Liver (tissue), 9 donors: ENCODE data around the gene RADIL. TPM values are rescaled to one million over a fixed set of nuclear protein-coding genes. Genes with fewer than 3 reads are reported as not detected.

Experiments used
- DNase-seq: peaks from one replicate; pipeline ENCODE4 v3.0.0-alpha.2; 2017; ENCODE audit warnings: low spot score
- H3K27ac ChIP-seq, 2 donors: one replicate each; pipeline ENCODE4 v1.7.0; 2013; ENCODE audit warnings: inconsistent platforms in 2 of 2, low read length in 2 of 2, control low read depth in 1 of 2, low read depth in 1 of 2, mild to moderate bottlenecking in 1 of 2
- H3K27me3 ChIP-seq, 4 donors: one replicate each; pipeline versions ENCODE4 v1.6.1 to v1.7.0; 2013; ENCODE audit warnings: low read length in 3 of 4, inconsistent platforms in 1 of 4, mild to moderate bottlenecking in 1 of 4, moderate library complexity in 1 of 4; ENCODE audit not compliant: control insufficient read depth in 4 of 4, insufficient read depth in 4 of 4
- H3K36me3 ChIP-seq, 4 donors: one replicate each; pipeline versions ENCODE4 v1.6.1 to v1.7.0; 2013; ENCODE audit warnings: low read length in 3 of 4, mild to moderate bottlenecking in 3 of 4, low read depth in 1 of 4, moderate library complexity in 1 of 4; ENCODE audit not compliant: control insufficient read depth in 4 of 4, insufficient read depth in 3 of 4
- H3K4me1 ChIP-seq, 4 donors: one replicate each; pipeline versions ENCODE4 v1.6.1 to v1.7.0; 2013; ENCODE audit warnings: low read length in 3 of 4, mild to moderate bottlenecking in 3 of 4, moderate library complexity in 1 of 4; ENCODE audit not compliant: control insufficient read depth in 4 of 4, insufficient read depth in 4 of 4
- H3K4me3 ChIP-seq, 3 donors: one replicate each; pipeline versions ENCODE4 v1.6.1 to v1.7.0; 2013; ENCODE audit warnings: low read length in 3 of 3, control low read depth in 1 of 3, low read depth in 1 of 3, mild to moderate bottlenecking in 1 of 3
- H3K9ac ChIP-seq, 2 donors: one replicate each; pipeline ENCODE4 v1.7.0; 2013; ENCODE audit warnings: low read length in 2 of 2, mild to moderate bottlenecking in 2 of 2, moderate library complexity in 2 of 2, control low read depth in 1 of 2, low read depth in 1 of 2
- H3K9me3 ChIP-seq, 4 donors: one replicate each; pipeline versions ENCODE4 v1.6.1 to v1.7.0; 2013; ENCODE audit warnings: low read length in 3 of 4; ENCODE audit not compliant: control insufficient read depth in 4 of 4
- ATF3 ChIP-seq: IDR thresholded peaks from 2 replicates; pipeline ENCODE4 v1.6.1; 2016; ENCODE audit warnings: antibody characterized with exemption
- CTCF ChIP-seq: fragments of 150-350 bp; IDR thresholded peaks from 2 replicates; pipeline ENCODE4 v1.5.1; 2017; ENCODE audit warnings: improper control_type of control experiment, low read depth, low read length; ENCODE audit not compliant: missing input control
- EGR1 ChIP-seq, 2 donors: IDR thresholded peaks; 2 replicates each; pipeline ENCODE4 v1.6.1; 2016 to 2018; ENCODE audit warnings: antibody characterized with exemption in 2 of 2, low read depth in 2 of 2
- FOXA1 ChIP-seq: IDR thresholded peaks from 2 replicates; pipeline ENCODE4 v1.6.1; 2016; ENCODE audit warnings: antibody characterized with exemption
- FOXA2 ChIP-seq: IDR thresholded peaks from 2 replicates; pipeline ENCODE4 v1.6.1; 2016; ENCODE audit warnings: antibody characterized with exemption
- GABPA ChIP-seq, 2 donors: IDR thresholded peaks in 1 of 2; conservative IDR thresholded peaks in 1 of 2; 2 replicates each; pipeline ENCODE4 v1.6.1; 2016; ENCODE audit warnings: antibody characterized with exemption in 2 of 2, mild to moderate bottlenecking in 1 of 2, moderate library complexity in 1 of 2
- HNF4A ChIP-seq, 2 donors: conservative IDR thresholded peaks; 2 replicates each; pipeline ENCODE4 v1.6.1; 2016; ENCODE audit warnings: antibody characterized with exemption in 2 of 2, mild to moderate bottlenecking in 2 of 2
- HNF4G ChIP-seq: IDR thresholded peaks from 2 replicates; pipeline ENCODE4 v1.6.1; 2016; ENCODE audit warnings: antibody characterized with exemption
- JUND ChIP-seq, 2 donors: IDR thresholded peaks; 2 replicates each; pipeline ENCODE4 v1.6.1; 2016; ENCODE audit warnings: antibody characterized with exemption in 2 of 2
- MAX ChIP-seq: IDR thresholded peaks from 2 replicates; pipeline ENCODE4 v1.6.1; 2016; ENCODE audit warnings: antibody characterized with exemption
- NR2F2 ChIP-seq: IDR thresholded peaks from 2 replicates; pipeline ENCODE4 v1.6.1; 2016; ENCODE audit warnings: antibody characterized with exemption
- RAD21 ChIP-seq, 2 donors: IDR thresholded peaks; 2 replicates each; pipeline ENCODE4 v1.6.1; 2016; ENCODE audit warnings: antibody characterized with exemption in 2 of 2, mild to moderate bottlenecking in 2 of 2
- REST ChIP-seq: IDR thresholded peaks from 2 replicates; pipeline ENCODE4 v1.6.1; 2016; ENCODE audit warnings: antibody characterized with exemption, mild to moderate bottlenecking
- RXRA ChIP-seq, 2 donors: IDR thresholded peaks; 2 replicates each; pipeline ENCODE4 v1.6.1; 2017 to 2018; ENCODE audit warnings: antibody characterized with exemption in 2 of 2, mild to moderate bottlenecking in 1 of 2
- SP1 ChIP-seq: IDR thresholded peaks from 2 replicates; pipeline ENCODE4 v1.6.1; 2018; ENCODE audit warnings: antibody characterized with exemption, mild to moderate bottlenecking
- TAF1 ChIP-seq: conservative IDR thresholded peaks from 2 replicates; pipeline ENCODE4 v1.6.1; 2016; ENCODE audit warnings: antibody characterized with exemption, mild to moderate bottlenecking
- YY1 ChIP-seq: IDR thresholded peaks from 2 replicates; pipeline ENCODE4 v1.6.1; 2016; ENCODE audit warnings: antibody characterized with exemption, mild to moderate bottlenecking
- ZBTB33 ChIP-seq: IDR thresholded peaks from 2 replicates; pipeline ENCODE4 v1.6.1; 2016; ENCODE audit warnings: antibody characterized with exemption
- WGBS: extraction: QIAGEN DNeasy Blood & Tissue Kit; methylation state at CpG from one replicate; pipeline ENCODE4 v1.1.7; 2013; 5-methylcytosine and 5-hydroxymethylcytosine counted together
- polyA plus RNA-seq, 2 donors: library from polyadenylated mRNA; stranded (reverse) in 1 of 2; unstranded in 1 of 2; fragments of 200-250 nt in 1 of 2; fragments of >200 nt in 1 of 2; fragmentation: Nextera tagmentation in 1 of 2; extraction: Ambion mirVana in 1 of 2; gene quantifications; one replicate each; pipeline versions ENCODE4 v1.2.1 to v1.2.3, GENCODE V29; 2013 to 2015
- total RNA-seq, 2 donors: library from RNA; depleted of rRNA; stranded (reverse); fragments of >200 nt; gene quantifications; one replicate each; pipeline ENCODE4 v1.2.3, GENCODE V29; 2014
- donor health status: healthy.
- donor health status: healthy.
- donor health status: healthy.
- donor health status: healthy.
- donor health status: healthy.

Gene RADIL
- total and polyA plus RNA-seq, 4 donors: 0.14 to 0.25 (median 0.21) TPM; not detected in 1

- TF ChIP-seq ATF3: no peak
- no peak for TF ChIP-seq ZBTB33
- no peak for TF ChIP-seq EGR1 (IDR thresholded peaks at IDR 0.05; ENCODE audit: low read depth in 2 of 2)
- TF ChIP-seq RXRA (IDR thresholded peaks at IDR 0.05): no peak
- no peak for TF ChIP-seq GABPA (IDR thresholded peaks at IDR 0.05 in 1 of 2, conservative IDR thresholded peaks at IDR 0.05 in 1 of 2)
Measured at GRCh38 chr7:4838626-4839334, 44.7 kb downstream of the RADIL start (continued).

GRCh38 chr7:4837803-4838625, 45.5 kb downstream of the RADIL start:
- WGBS: 71% methylated on average over 30 of the region's 30 CpGs
- no peak for DNase-seq
- no peak overlapping the region for H3K27ac ChIP-seq
- H3K4me1 ChIP-seq: no peaks in the 10 kb centered on the region
- H3K27me3 ChIP-seq: no peaks in the 10 kb centered on the region
- TF ChIP-seq REST (no peak), YY1 (no peak), RAD21 (IDR thresholded peaks at IDR 0.05) (no peak), CTCF (no peak), HNF4G (no peak), TAF1 (no peak), NR2F2 (no peak), ATF3 (no peak), ZBTB33 (no peak), RXRA (IDR thresholded peaks at IDR 0.05) (no peak), FOXA1 (no peak), GABPA (IDR thresholded peaks at IDR 0.05 in 1 of 2, conservative IDR thresholded peaks at IDR 0.05 in 1 of 2) (no peak), MAX (no peak), EGR1 (IDR thresholded peaks at IDR 0.05; ENCODE audit: low read depth in 2 of 2) (no peak), JUND (IDR thresholded peaks at IDR 0.05) (no peak), SP1 (no peak), FOXA2 (no peak), HNF4A (conservative IDR thresholded peaks at IDR 0.05) (no peak)
- H3K9me3 ChIP-seq: no peaks in the 10 kb centered on the region
- H3K9ac ChIP-seq: no peak overlapping the region
- H3K36me3 ChIP-seq: no peaks in the 10 kb centered on the region
- no peak overlapping the region for H3K4me3 ChIP-seq
